Upper lobe of right lung (tissue), 1 donor: ENCODE results near the gene RING1. TPM values are rescaled to one million over a fixed set of nuclear protein-coding genes. Genes with fewer than 3 reads are reported as not detected.

Experiments
- ATAC-seq: fragments of 200-7000 bp; cut with Tn5 transposase; one replicate; pipeline ENCODE4 v1.9.1; 2020; ENCODE audit warnings: mild to moderate bottlenecking, moderate library complexity
- DNase-seq: peaks from one replicate; pipeline ENCODE4 v3.0.0-alpha.2; 2020
- H3K27ac ChIP-seq: fragments of 200-600 bp; one replicate; pipeline ENCODE4 v1.8.0; 2022
- H3K27me3 ChIP-seq: fragments of 200-600 bp; one replicate; pipeline ENCODE4 v1.8.0; 2022; ENCODE audit warnings: mild to moderate bottlenecking
- H3K36me3 ChIP-seq: fragments of 200-600 bp; one replicate; pipeline ENCODE4 v1.8.0; 2022
- H3K4me1 ChIP-seq: fragments of 200-600 bp; one replicate; pipeline ENCODE4 v1.8.0; 2022
- H3K4me3 ChIP-seq: fragments of 200-600 bp; one replicate; pipeline ENCODE4 v1.8.0; 2022; ENCODE audit warnings: mild to moderate bottlenecking
- H3K9me3 ChIP-seq: fragments of 200-600 bp; one replicate; pipeline ENCODE4 v1.8.0; 2022
- CTCF ChIP-seq: fragments of 200-600 bp; IDR thresholded peaks from one replicate; pipeline ENCODE4 v1.8.0; 2022; ENCODE audit warnings: antibody characterized with exemption
- intact Hi-C: fragments of 100-400 bp; cut with DNase I; formaldehyde crosslinking; loops from one replicate; pipeline ENCODE4 v1.11.0; 2022
- total RNA-seq: library from RNA; stranded (reverse); fragmentation: NEBNext Ultra II Directional; extraction: Animal tissue kit (Norgen Biotek cat#: 25700); gene quantifications from one replicate; pipeline ENCODE4 v1.2.1, GENCODE V29; 2021
- donor health status: DM: no; HTN: yes; CAD: no; lungs with severe emphysema.

RING1 gene
- total RNA-seq, 1 donor from 2014 or later = 42.0 TPM

- intact Hi-C loops = no loop called here
- DNase-seq = peak; percentile 57
- peaks cover 40% of the 10 kb centered on the region for H3K4me1 ChIP-seq
- H3K9me3 ChIP-seq = no peaks in the 10 kb centered on the region
- no peaks in the 10 kb centered on the region for H3K27me3 ChIP-seq
- H3K4me3 ChIP-seq = peak overlapping the region; percentile 79
- ATAC-seq = no peak
- H3K27ac ChIP-seq = peak overlapping the region; percentile 97
- no peak for TF ChIP-seq CTCF
- peaks cover 56% of the 10 kb centered on the region for H3K36me3 ChIP-seq
These were observed 9.4 kb upstream of the RING1 start for GRCh38 chr6:33198853-33199436.

- Histone ChIP-seq H3K27me3 (no peaks in the 10 kb centered on the region), H3K4me3 (peak overlapping the region; percentile 79), H3K36me3 (peaks cover 50% of the 10 kb centered on the region), H3K27ac (peak overlapping the region; percentile 97), H3K9me3 (no peaks in the 10 kb centered on the region), H3K4me1 (peaks cover 45% of the 10 kb centered on the region)
- TF ChIP-seq CTCF = no peak
- peak; percentile 62 for ATAC-seq
- intact Hi-C loops = no loop called here
- peak; percentile 90 for DNase-seq
These were observed 8.5 kb upstream of the RING1 start for GRCh38 chr6:33199687-33200218.

- intact Hi-C loops = no loop called here
These were observed 7.8 kb upstream of the RING1 start, which contains the start of the genes RXRB and SLC39A7 for GRCh38 chr6:33200219-33201146. RXRB (minus strand) TSS chr6:33200665; CDS start chr6:33200476, 189 bp downstream. SLC39A7 (plus strand) TSS chr6:33200867; CDS start chr6:33201246, 379 bp downstream.

GRCh38 chr6:33201147-33201545 lies 7.2 kb upstream of the RING1 start:
- ATAC-seq (peak; percentile 0), DNase-seq (no peak)
- no peaks in the 10 kb centered on the region for H3K27me3 ChIP-seq
- H3K36me3 ChIP-seq = peaks cover 36% of the 10 kb centered on the region
- H3K9me3 ChIP-seq = no peaks in the 10 kb centered on the region
- peaks cover 54% of the 10 kb centered on the region for H3K4me1 ChIP-seq
- H3K27ac ChIP-seq = peak overlapping the region; percentile 97
- intact Hi-C loops = no loop called here
- H3K4me3 ChIP-seq = peak overlapping the region; percentile 79
- TF ChIP-seq CTCF = peak; percentile 14

More at GRCh38 chr6:33200219-33201146, 7.8 kb upstream of the RING1 start, which contains the start of the genes RXRB and SLC39A7:
- Histone ChIP-seq H3K9me3 (no peaks in the 10 kb centered on the region), H3K4me3 (peak within 1 kb of the TSS; percentile 79), H3K27ac (peak within 1 kb of the TSS; percentile 97), H3K36me3 (peaks cover 43% of the 10 kb centered on the region), H3K27me3 (no peaks in the 10 kb centered on the region), H3K4me1 (peaks cover 52% of the 10 kb centered on the region)
- no peak for TF ChIP-seq CTCF
- ATAC-seq = peak; percentile 83
- peak; percentile 99 for DNase-seq

GRCh38 chr6:33201935-33202334 lies 6.4 kb upstream of the RING1 start:
- peak overlapping the region; percentile 79 for H3K4me3 ChIP-seq
- H3K4me1 ChIP-seq = peaks cover 53% of the 10 kb centered on the region
- no peak for TF ChIP-seq CTCF
- DNase-seq (no peak), ATAC-seq (no peak)
- intact Hi-C loops = no loop called here
- H3K9me3 ChIP-seq = no peaks in the 10 kb centered on the region
- no peaks in the 10 kb centered on the region for H3K27me3 ChIP-seq
- no peak overlapping the region for H3K27ac ChIP-seq
- H3K36me3 ChIP-seq = peaks cover 28% of the 10 kb centered on the region
